Activated CD4-positive, alpha-beta T cell treated with anti-CD3 and anti-CD28 coated beads for 36 hours (primary cell): ENCODE data around the gene SPACA5. TPM values are rescaled to one million over a fixed set of nuclear protein-coding genes. Genes with fewer than 3 reads are reported as not detected.
"Not testable (repeated sequence)": the region's sequence is repeated elsewhere in the genome, so short reads cannot be mapped to it uniquely, and the experiment has no call there.

Source experiments
- ATAC-seq: fragments of 200-7000 bp; cut with Tn5 transposase; one replicate; pipeline ENCODE4 v1.10.0; 2021; ENCODE audit warnings: mild to moderate bottlenecking, moderate library complexity
- CTCF ChIA-PET: fragments of 350-600 bp; sonication (Branson Sonifier 250); formaldehyde crosslinking; loops from one replicate; lab custom pipeline; 2021; ENCODE audit warnings: antibody characterized with exemption; lab: Charles Lee
- POLR2A ChIA-PET: fragments of 350-600 bp; sonication (Branson Sonifier 250); formaldehyde crosslinking; loops from one replicate; lab custom pipeline; 2021; ENCODE audit warnings: antibody characterized with exemption, inconsistent platforms; lab: Charles Lee
- DNase-seq: peaks from one replicate; pipeline ENCODE4 v3.0.0-alpha.2; 2020
- H3K27ac Mint-ChIP-seq: one replicate; pipeline ENCODE4 v1.8.0; 2021; ENCODE audit warnings: mixed read lengths
- H3K27me3 Mint-ChIP-seq: one replicate; pipeline ENCODE4 v1.8.0; 2021; ENCODE audit warnings: mixed read lengths
- H3K36me3 Mint-ChIP-seq: one replicate; pipeline ENCODE4 v1.8.0; 2021; ENCODE audit warnings: low read depth, mixed read lengths
- H3K4me1 Mint-ChIP-seq: one replicate; pipeline ENCODE4 v1.8.0; 2021; ENCODE audit warnings: mixed read lengths
- H3K4me3 Mint-ChIP-seq: one replicate; pipeline ENCODE4 v1.8.0; 2021; ENCODE audit warnings: mild to moderate bottlenecking, moderate library complexity, mixed read lengths
- H3K9me3 Mint-ChIP-seq: one replicate; pipeline ENCODE4 v1.8.0; 2021; ENCODE audit warnings: low read depth, mixed read lengths
- intact Hi-C, 2 experiments: fragments of 100-400 bp; cut with DNase I in 1 of 2; cut with micrococcal nuclease in 1 of 2; formaldehyde crosslinking; loops; one replicate each; pipeline versions ENCODE4 v1.14.2 to v1.15.1; 2022 to 2024; cut with DNase I, micrococcal nuclease
- total RNA-seq, 2 experiments: library from RNA; stranded (reverse); gene quantifications; one replicate each; pipeline ENCODE4 v1.2.3, GENCODE V29; 2021

Gene SPACA5
- total RNA-seq, 2 experiments from 2014 or later, result not detected

DNA sequence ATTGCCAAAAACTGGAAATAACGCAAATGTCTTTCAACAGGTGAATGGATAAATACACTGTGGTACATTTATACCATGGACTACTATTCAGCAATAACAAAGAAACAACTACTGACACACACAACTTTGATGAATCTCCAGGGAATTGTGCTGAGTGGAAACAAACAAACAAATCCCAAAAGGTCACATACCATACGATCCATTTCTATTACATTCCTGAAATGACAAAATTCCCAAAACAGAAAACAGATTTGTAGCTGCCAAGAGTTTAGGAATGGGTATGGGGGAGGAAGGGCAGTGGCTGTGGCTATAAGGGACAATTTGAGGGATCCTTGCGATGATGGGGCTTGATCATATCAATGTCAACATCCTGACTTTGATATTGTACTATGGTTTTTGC lies 5.5 kb upstream of the SPACA5 start:
- ATAC-seq, result no peak
- intact Hi-C loops, result loop anchor here in 1 of 2 experiments (5.0 kb wide), 1 partner anchor 419 kb away; the partner anchor contains the start of gene TIMP1
- H3K4me3 Mint-ChIP-seq, result peak overlapping the region; percentile 23

DNA sequence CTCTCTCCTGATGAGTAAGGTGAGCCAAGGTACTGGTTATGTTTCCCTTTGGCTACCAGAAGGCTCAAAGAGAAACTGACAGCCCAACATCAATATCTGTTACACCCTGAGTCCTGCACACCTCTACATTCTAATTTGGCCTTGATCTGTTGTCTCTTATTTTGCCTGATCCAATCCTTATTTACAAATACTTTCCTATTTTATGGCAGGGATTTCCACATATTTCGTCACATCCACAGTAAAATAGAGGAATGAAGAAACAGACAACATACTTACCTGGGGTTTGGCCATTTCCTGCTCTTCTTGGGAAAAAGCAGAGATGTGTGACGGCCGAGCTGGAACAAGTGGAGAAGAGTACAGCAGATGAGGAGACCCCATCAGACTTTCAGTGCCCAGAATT lies 4.5 kb upstream of the SPACA5 start:
- H3K4me1 Mint-ChIP-seq, result peaks cover 25% of the 10 kb centered on the region
- H3K27me3 Mint-ChIP-seq, result no peaks in the 10 kb centered on the region
- H3K4me3 Mint-ChIP-seq, result peak overlapping the region; percentile 51
- POLR2A ChIA-PET, result no interaction called here
- no peak for ATAC-seq
- H3K9me3 Mint-ChIP-seq, result no peaks in the 10 kb centered on the region
- peaks cover 33% of the 10 kb centered on the region for H3K36me3 Mint-ChIP-seq
- intact Hi-C loops, result loop anchor here in 1 of 2 experiments (5.0 kb wide), 1 partner anchor 420 kb away; the partner anchor contains the start of gene TIMP1
- DNase-seq, result no peak
- CTCF ChIA-PET, result no interaction called here
- peak overlapping the region; percentile 55 for H3K27ac Mint-ChIP-seq

More for the DNA sequence above, 5.5 kb upstream of the SPACA5 start:
- ChIA-PET POLR2A (no interaction called here), CTCF (interaction anchor here (1.0 kb wide), 1 partner anchor 26 kb away, joined by 3 read pairs; no protein-coding TSS in a partner anchor)
- peaks cover 40% of the 10 kb centered on the region for H3K36me3 Mint-ChIP-seq
- H3K4me1 Mint-ChIP-seq, result peaks cover 24% of the 10 kb centered on the region
- DNase-seq, result no peak
- peak overlapping the region; percentile 19 for H3K27ac Mint-ChIP-seq
- H3K9me3 Mint-ChIP-seq, result no peaks in the 10 kb centered on the region
- no peaks in the 10 kb centered on the region for H3K27me3 Mint-ChIP-seq

DNA sequence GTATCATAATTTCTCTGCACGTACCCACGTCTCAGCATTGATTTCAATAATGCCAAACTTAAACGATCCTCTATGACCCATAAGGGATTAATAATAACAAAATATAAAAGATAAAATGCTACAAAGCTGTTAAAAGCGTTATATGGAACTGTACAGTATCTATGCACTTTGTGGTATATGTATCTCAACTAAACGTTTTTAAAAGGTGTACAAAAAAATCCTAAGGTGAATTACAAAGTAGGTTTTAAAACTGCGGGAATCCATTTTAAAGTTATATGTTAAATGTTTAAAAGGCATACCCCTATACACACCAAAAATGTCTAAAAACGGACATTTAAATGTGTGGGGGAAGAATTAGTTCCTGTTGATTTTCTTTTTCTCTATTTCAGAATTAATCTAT lies 3.9 kb upstream of the SPACA5 start:
- ChIA-PET CTCF (no interaction called here), POLR2A (no interaction called here)
- peaks cover 25% of the 10 kb centered on the region for H3K4me1 Mint-ChIP-seq
- H3K4me3 Mint-ChIP-seq, result peak overlapping the region; percentile 97
- DNase-seq (no peak), ATAC-seq (no peak)
- no peak overlapping the region for H3K27ac Mint-ChIP-seq
- H3K9me3 Mint-ChIP-seq, result no peaks in the 10 kb centered on the region
- no peaks in the 10 kb centered on the region for H3K27me3 Mint-ChIP-seq
- intact Hi-C loops, result loop anchor here in 1 of 2 experiments (5.0 kb wide), 1 partner anchor 421 kb away; the partner anchor contains the start of gene TIMP1
- peaks cover 32% of the 10 kb centered on the region for H3K36me3 Mint-ChIP-seq

DNA sequence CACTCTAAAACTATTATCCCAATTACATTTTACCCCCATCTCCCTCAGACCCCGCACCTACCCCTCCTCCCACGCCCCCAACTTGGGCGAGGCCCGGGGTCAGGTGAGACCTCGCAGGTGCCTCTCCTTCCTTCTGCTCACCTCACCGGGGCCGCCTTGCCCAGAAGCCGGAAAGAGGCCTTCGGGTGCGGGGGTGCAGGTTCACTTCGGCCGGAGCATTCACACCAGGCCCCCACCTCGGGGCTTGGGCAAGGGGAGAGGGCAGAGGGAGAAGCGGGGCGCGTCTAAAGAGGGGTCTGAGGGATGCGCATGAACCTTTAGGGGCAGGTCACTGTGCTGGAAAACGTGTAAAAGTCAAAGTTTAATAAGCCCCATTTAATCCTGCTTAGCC lies 3.4 kb upstream of the SPACA5 start:
- H3K4me1 Mint-ChIP-seq, result peaks cover 25% of the 10 kb centered on the region
- ATAC-seq, result peak; percentile 6
- H3K9me3 Mint-ChIP-seq, result no peaks in the 10 kb centered on the region
- intact Hi-C loops, result loop anchor here in 1 of 2 experiments (5.0 kb wide), 1 partner anchor 421 kb away; the partner anchor contains the start of gene TIMP1
- POLR2A ChIA-PET, result no interaction called here
- H3K4me3 Mint-ChIP-seq, result peak overlapping the region; percentile 97
- no peaks in the 10 kb centered on the region for H3K27me3 Mint-ChIP-seq
- peaks cover 28% of the 10 kb centered on the region for H3K36me3 Mint-ChIP-seq
- peak; percentile 43 for DNase-seq
- CTCF ChIA-PET, result no interaction called here
- H3K27ac Mint-ChIP-seq, result peak overlapping the region; percentile 100

DNA sequence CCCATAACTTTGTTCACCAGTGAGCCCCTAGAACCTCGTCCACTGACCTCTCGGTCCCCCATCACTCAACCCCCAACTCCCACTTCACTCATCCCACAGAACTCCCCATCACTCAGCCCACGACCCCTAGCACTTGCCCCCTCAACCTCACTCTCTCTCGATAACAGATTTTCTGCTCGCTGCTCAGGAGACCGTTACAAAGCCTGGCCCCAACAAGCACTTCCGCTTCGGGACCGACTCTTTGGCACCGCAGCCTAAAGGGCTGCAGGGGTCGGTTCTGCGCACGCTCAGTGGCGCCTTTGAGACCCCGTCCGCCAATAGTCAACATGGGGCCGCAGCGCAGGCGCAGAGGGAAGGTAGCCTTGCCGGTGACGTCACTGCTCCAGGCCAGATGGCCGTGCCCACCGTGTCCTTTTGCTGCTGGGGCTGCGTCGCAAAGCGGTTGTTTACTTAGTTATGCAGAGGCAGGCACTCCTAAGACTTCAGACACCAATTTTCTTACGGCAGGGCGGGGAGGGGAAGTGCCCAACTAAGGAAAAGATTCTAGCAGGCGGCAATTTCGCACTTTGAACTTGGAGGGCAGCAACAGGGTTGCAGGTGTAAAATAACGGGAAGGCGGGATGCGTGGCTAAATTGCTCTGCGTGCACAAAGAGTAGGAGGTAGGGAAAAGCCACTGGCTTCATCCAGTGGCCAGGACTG lies 2.9 kb upstream of the SPACA5 start, which contains the start of gene ZNF182:
ZNF182 (minus strand) TSS at position 232 of the 700 bp plus-strand sequence. CDS start 1,380 bp downstream, outside the sequence.
- peaks cover 25% of the 10 kb centered on the region for H3K4me1 Mint-ChIP-seq
- peak within 1 kb of the TSS; percentile 100 for H3K27ac Mint-ChIP-seq
- H3K36me3 Mint-ChIP-seq, result peaks cover 25% of the 10 kb centered on the region
- peak; percentile 95 for ATAC-seq
- intact Hi-C loops, result loop anchor here in 1 of 2 experiments (5.0 kb wide), 1 partner anchor 422 kb away; the partner anchor contains the start of gene TIMP1
- POLR2A ChIA-PET, result no interaction called here
- H3K27me3 Mint-ChIP-seq, result no peaks in the 10 kb centered on the region
- peak within 1 kb of the TSS; percentile 97 for H3K4me3 Mint-ChIP-seq
- peak; percentile 94 for DNase-seq
- CTCF ChIA-PET, result no interaction called here
- no peaks in the 10 kb centered on the region for H3K9me3 Mint-ChIP-seq

DNA sequence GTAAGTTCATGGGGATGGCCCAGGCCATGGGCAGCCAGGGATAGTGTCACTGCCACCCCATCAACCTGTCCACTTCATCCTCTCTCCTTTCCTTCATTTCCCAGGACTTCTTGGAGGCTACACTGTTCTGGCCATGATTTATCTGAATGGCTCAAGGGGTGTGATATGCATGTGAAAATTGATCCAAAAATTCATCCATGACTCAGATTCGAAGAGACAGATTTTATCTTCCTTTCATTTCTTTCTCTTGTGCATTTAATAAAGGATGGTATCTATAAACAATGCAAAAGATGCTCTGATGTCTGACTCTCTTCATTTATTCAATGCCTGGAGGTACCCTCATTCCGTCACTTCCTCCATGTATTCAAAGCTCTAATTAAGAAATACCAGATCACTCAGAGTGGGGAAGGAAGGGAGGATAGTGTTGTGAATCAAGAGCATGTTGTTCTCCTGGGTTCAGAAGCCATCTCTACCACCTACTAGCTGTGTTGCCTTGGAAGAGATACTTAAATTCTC lies 2.7 kb downstream of the SPACA5 start:
- H3K9me3 Mint-ChIP-seq, ATAC-seq, H3K27ac Mint-ChIP-seq, H3K4me3 Mint-ChIP-seq, H3K4me1 Mint-ChIP-seq, CTCF ChIA-PET, intact Hi-C loops, H3K36me3 Mint-ChIP-seq, H3K27me3 Mint-ChIP-seq, POLR2A ChIA-PET, DNase-seq: not testable (repeated sequence)

DNA sequence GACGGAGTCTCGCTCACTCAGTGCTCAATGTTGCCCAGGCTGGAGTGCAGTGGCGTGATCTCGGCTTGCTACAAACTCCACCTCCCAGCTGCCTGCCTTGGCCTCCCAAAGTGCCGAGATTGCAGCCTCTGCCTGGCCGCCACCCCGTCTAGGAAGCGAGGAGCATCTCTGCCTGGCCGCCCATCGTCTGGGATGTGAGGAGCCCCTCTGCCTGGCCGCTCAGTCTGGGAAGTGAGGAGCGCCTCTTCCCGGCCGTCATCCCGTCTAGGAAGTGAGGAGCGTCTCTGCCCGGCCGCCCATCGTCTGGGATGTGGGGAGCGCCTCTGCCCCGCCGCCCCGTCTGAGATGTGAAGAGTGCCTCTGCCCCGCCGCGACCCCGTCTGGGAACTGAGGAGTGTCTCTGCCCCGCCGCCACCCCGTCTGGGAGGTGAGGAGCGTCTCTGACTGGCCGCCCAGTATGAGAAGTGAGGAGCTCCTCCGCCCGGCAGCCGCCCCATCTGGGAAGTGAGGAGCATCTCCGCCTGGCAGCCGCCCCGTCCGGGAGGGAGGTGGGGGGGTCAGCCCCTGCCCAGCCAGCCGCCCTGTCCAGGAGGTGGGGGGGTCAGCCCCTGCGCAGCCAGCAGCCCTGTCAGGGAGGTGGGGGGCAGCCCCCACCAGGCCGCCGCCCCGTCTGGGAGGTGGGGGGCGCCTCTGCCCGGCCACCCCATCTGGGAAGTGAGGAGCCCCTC lies 10.0 kb downstream of the SPACA5 start:
- H3K4me1 Mint-ChIP-seq, H3K36me3 Mint-ChIP-seq, H3K27ac Mint-ChIP-seq, POLR2A ChIA-PET, H3K9me3 Mint-ChIP-seq, ATAC-seq, H3K4me3 Mint-ChIP-seq, H3K27me3 Mint-ChIP-seq, intact Hi-C loops, CTCF ChIA-PET, DNase-seq: not testable (repeated sequence)

DNA sequence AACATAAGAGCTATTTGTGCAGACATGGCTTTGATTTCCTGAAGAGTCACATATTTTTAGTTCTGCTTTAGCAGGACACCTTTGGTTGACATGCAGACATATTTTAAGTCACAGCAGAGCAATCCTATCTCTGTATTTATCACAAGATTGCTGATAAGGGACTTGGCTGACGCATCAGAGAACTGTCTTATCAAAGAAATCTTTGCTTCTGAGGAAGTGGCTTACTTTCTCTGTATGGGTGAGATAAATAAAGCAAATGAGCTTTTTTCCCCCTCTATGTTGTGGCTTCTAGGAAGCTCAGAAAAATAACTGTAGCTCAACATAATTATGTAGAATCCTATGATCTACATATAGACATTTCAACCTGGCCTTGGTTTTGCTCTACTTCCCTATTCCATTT lies 13.1 kb downstream of the SPACA5 start:
- H3K27me3 Mint-ChIP-seq, POLR2A ChIA-PET, H3K4me3 Mint-ChIP-seq, DNase-seq, CTCF ChIA-PET, H3K36me3 Mint-ChIP-seq, H3K9me3 Mint-ChIP-seq, H3K27ac Mint-ChIP-seq: not testable (repeated sequence)
- intact Hi-C loops, result loop anchor here (2.0 to 10.0 kb wide), 5 partner anchors 83 to 825 kb away; partner anchors contain the start of genes UXT (in 2 of the 2), ELK1 (in 1 of the 2), UBA1 (in 1 of the 2) and ZNF41 (in 1 of the 2)
- peak; percentile 54 for ATAC-seq
- peaks cover 11% of the 10 kb centered on the region for H3K4me1 Mint-ChIP-seq

DNA sequence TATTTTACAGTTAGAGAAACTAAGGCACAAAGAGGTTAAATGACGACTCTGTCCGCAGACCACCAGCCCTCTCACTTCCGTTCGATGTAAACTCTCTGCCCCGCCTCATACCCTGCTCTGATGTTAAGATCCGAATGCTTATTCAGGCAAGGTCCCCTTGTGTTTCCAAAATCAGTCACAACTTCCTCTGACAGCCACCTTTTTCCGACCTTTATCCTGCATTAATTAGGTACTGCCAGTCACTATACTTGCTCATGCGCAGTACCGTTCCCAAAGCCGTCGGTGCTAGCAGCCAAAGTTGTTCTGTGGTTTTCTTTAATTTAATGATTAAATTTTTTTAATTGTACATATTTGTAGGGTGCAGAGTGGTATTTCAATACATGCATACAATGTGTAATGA lies 13.7 kb downstream of the SPACA5 start:
- peak overlapping the region; percentile 85 for H3K4me3 Mint-ChIP-seq
- POLR2A ChIA-PET, result interaction anchor here (1.1 kb wide), 1 partner anchor 370 kb away, joined by 3 read pairs; no protein-coding TSS in a partner anchor
- H3K27me3 Mint-ChIP-seq, H3K9me3 Mint-ChIP-seq, H3K36me3 Mint-ChIP-seq, CTCF ChIA-PET: not testable (repeated sequence)
- peaks cover 13% of the 10 kb centered on the region for H3K4me1 Mint-ChIP-seq
- peak; percentile 52 for DNase-seq
- intact Hi-C loops, result loop anchor here (2.0 to 10.0 kb wide), 5 partner anchors 83 to 826 kb away; partner anchors contain the start of genes UXT (in 2 of the 2), ELK1 (in 1 of the 2), UBA1 (in 1 of the 2) and ZNF41 (in 1 of the 2)
- peak; percentile 76 for ATAC-seq
- H3K27ac Mint-ChIP-seq, result peak overlapping the region; percentile 31

DNA sequence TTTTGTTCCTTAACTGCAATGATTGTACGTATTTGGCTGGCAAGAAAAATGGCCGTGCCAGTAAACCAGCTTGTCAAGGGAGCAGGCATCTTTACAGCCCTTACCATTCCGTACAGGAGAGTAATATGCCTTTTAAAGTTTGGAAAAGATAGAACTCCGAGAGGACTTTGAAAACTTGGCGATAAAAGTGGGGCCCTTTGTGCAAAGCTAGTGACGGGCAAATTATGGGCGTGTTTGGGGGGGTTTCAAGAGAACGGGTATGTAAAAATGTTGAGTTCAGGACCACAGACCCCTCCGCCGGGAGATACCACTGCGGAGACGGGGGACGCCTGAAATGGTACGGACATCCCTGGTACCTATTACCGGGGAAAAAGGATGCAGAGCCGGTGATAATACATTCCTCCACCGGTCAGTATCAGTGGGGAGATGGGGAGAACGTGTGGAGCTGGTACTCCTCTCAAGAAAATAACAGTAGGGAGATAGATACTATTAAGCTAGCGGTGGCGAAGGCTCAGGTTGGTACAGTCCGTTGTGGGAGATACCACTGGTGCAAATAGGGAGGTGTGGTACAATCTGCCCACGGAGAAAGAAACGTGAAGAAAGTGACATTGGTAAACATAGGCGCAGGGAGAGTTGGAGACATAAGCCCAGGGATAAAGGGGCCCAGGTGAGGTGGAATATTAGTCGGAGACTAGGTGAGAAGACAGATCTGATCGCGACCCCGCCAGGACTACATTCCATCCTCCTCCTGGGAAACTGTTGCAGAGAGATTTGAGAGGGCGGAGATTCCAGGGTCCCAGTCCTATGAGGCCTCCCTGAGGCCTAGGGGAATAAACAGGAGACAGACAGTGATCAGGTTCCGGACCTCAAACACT lies 14.5 kb downstream of the SPACA5 start:
- H3K9me3 Mint-ChIP-seq, result no peaks in the 10 kb centered on the region
- ChIA-PET POLR2A (interaction anchor here (1.1 kb wide), 1 partner anchor 371 kb away, joined by 3 read pairs; no protein-coding TSS in a partner anchor), CTCF (interaction anchor here (0.6 to 1.0 kb wide), 2 partner anchors 57 to 167 kb away, joined by 3 read pairs; no protein-coding TSS in a partner anchor)
- peak overlapping the region; percentile 85 for H3K4me3 Mint-ChIP-seq
- DNase-seq (peak; percentile 84), ATAC-seq (peak; percentile 57)
- no peaks in the 10 kb centered on the region for H3K36me3 Mint-ChIP-seq
- intact Hi-C loops, result loop anchor here (2.0 to 10.0 kb wide), 5 partner anchors 84 to 826 kb away; partner anchors contain the start of genes UXT (in 2 of the 2), ELK1 (in 1 of the 2), UBA1 (in 1 of the 2) and ZNF41 (in 1 of the 2)
- H3K4me1 Mint-ChIP-seq, result peaks cover 14% of the 10 kb centered on the region
- peak overlapping the region; percentile 99 for H3K27ac Mint-ChIP-seq
- no peaks in the 10 kb centered on the region for H3K27me3 Mint-ChIP-seq
